Measurements from ENCODE around the gene SSC5D.

DNA sequence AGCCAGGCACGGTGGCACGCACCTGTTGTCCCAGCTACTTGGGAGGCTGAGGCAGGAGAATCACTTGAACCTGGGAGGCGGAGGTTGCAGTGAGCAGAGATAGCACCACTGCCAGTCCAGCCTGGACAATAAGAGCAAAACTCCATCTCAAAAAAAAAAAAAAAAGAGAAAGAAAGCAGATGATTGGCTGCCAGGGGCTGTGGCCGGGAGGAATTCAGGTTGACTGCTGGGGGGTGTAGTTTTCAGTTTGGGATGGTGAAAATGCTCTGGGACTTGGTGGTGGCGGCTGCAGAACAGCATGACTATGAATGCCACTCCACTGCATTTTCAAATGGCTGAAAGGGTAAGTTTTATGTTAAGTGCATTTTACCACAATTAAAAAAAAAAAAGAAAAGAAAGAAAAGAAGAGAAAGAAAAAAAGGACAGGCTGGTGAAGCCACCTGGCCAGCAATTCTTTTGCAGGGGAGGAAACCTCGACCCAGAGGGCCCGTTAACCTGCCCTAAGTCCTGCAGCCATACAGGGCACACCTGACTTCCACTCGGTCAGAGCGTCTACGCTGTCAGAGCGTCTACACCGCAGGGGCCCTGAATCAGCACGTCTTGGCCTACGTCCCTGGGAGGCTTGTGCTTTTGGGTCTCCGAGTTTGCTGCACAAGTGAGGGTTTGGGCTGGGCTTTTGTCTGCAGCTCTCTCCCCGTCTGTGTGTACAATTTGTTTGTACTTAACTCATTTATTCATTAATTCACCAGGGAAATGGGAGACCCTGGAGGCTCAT is 30.4 kb upstream of the SSC5D start:
- TF ChIP-seq POLR2A (IDR thresholded peaks at IDR 0.05; ENCODE audit: low read length) = no peak
- TF ChIP-seq GATA1 (IDR thresholded peaks at IDR 0.05; ENCODE audit: low read depth, low read length) = no peak

All from erythroblast (primary cell).